Renal cortex interstitium (tissue), 11 donors: ENCODE measurements around the gene EMP2. TPM values are rescaled to one million over a fixed set of nuclear protein-coding genes. Genes with fewer than 3 reads are reported as not detected.

Source experiments
- DNase-seq, 11 donors: peaks; one replicate each; pipeline ENCODE4 v3.0.0-alpha.2; 2013; ENCODE audit warnings: low read depth in 9 of 11, low spot score in 4 of 11; ENCODE audit errors: extremely low read depth in 1 of 11
- polyA plus RNA-seq, 3 donors: library from polyadenylated mRNA; unstranded; fragments of 120-200 nt; gene quantifications; one replicate each; pipeline ENCODE4 v1.2.1, GENCODE V29; 2013; ENCODE audit not compliant: insufficient read length in 3 of 3

Gene EMP2
- polyA plus RNA-seq, 3 donors: 20.7 to 25.8 (median 22.7) TPM

GRCh38 chr16:10616419-10616755, 36.0 kb upstream of the EMP2 start:
- no peak for DNase-seq

GRCh38 chr16:10614685-10615084, 34.3 kb upstream of the EMP2 start:
- no peak for DNase-seq

GRCh38 chr16:10613785-10614485, 33.5 kb upstream of the EMP2 start:
- no peak for DNase-seq

- DNase-seq: no peak
These were observed 32.3 kb upstream of the EMP2 start for GRCh38 chr16:10612649-10613179.

- DNase-seq: no peak
These were observed 31.5 kb upstream of the EMP2 start for GRCh38 chr16:10611825-10612342.

- DNase-seq: no peak
These were observed 30.2 kb upstream of the EMP2 start for GRCh38 chr16:10610499-10611184.

- DNase-seq: no peak
These were observed 29.0 kb upstream of the EMP2 start for GRCh38 chr16:10609402-10609774.

GRCh38 chr16:10608687-10609401, 28.4 kb upstream of the EMP2 start:
- DNase-seq: no peak

- no peak for DNase-seq
These were observed 26.8 kb upstream of the EMP2 start for GRCh38 chr16:10607157-10607556.

- DNase-seq: no peak
These were observed 26.2 kb upstream of the EMP2 start for GRCh38 chr16:10606607-10607006.

GRCh38 chr16:10605636-10606035, 25.2 kb upstream of the EMP2 start:
- no peak for DNase-seq

- DNase-seq: no peak
These were observed 21.3 kb upstream of the EMP2 start for GRCh38 chr16:10601444-10602408.

- no peak for DNase-seq
These were observed 20.5 kb upstream of the EMP2 start for GRCh38 chr16:10600782-10601443.

- DNase-seq: no peak
These were observed 19.2 kb upstream of the EMP2 start for GRCh38 chr16:10599626-10600025.

GRCh38 chr16:10598157-10598556, 17.8 kb upstream of the EMP2 start:
- no peak for DNase-seq

- no peak for DNase-seq
These were observed 16.8 kb upstream of the EMP2 start for GRCh38 chr16:10597187-10597601.

GRCh38 chr16:10594312-10594950, 14.0 kb upstream of the EMP2 start:
- DNase-seq: no peak

GRCh38 chr16:10592611-10593010, 12.2 kb upstream of the EMP2 start:
- DNase-seq: no peak
